Lower leg skin (tissue), 4 donors: ENCODE measurements around the gene PRPS1. TPM values are rescaled to one million over a fixed set of nuclear protein-coding genes. Genes with fewer than 3 reads are reported as not detected.

Experiments
- DNase-seq, 2 donors: peaks; one replicate each; pipeline ENCODE4 v3.0.0-alpha.2; 2019; ENCODE audit warnings: low spot score in 2 of 2
- H3K4me3 ChIP-seq: fragments of 200-600 bp; sonication (generic); 2 replicates; pipeline ENCODE4 v1.5.1; 2017; ENCODE audit warnings: mild to moderate bottlenecking, low read depth; ENCODE audit not compliant: poor library complexity, severe bottlenecking
- CTCF ChIP-seq, 3 donors: fragments of 450-650 bp; IDR thresholded peaks; one replicate each; pipeline ENCODE4 v1.5.1; 2016; ENCODE audit warnings: antibody characterized with exemption in 3 of 3, mild to moderate bottlenecking in 3 of 3, moderate library complexity in 2 of 3
- POLR2A ChIP-seq, 2 donors: fragments of 450-650 bp; IDR thresholded peaks; one replicate each; pipeline ENCODE4 v1.6.1; 2016 to 2017; ENCODE audit warnings: antibody characterized with exemption in 2 of 2, mild to moderate bottlenecking in 1 of 2, moderate library complexity in 1 of 2
- WGBS, 2 donors: methylation state at CpG; one replicate each; pipeline ENCODE4 v1.1.5; 2018; 5-methylcytosine and 5-hydroxymethylcytosine counted together
- intact Hi-C: fragments of 100-400 bp; cut with DNase I; formaldehyde crosslinking; loops from one replicate; pipeline ENCODE4 v1.15.0; 2023; ENCODE audit warnings: low total_unique reads
- total RNA-seq, 4 donors: library from RNA; depleted of rRNA; stranded (reverse); fragments of >200 nt; gene quantifications; one replicate each; pipeline ENCODE4 v1.1.0, GENCODE V29; 2016

The PRPS1 gene
- total RNA-seq, 4 donors from 2014 or later, result 7.1 to 10.8 (median 8.0) TPM

- WGBS, 2 donors, result 87 to 94% methylated on average over 5 of the region's 5 CpGs
- no peak for TF ChIP-seq POLR2A (IDR thresholded peaks at IDR 0.05)
- no peak for TF ChIP-seq CTCF (IDR thresholded peaks at IDR 0.05)
- intact Hi-C loops, result no loop called here
- DNase-seq, result no peak
- H3K4me3 ChIP-seq, result no peak overlapping the region
Measured at GRCh38 chrX:107625739-107626138, 2.6 kb upstream of the PRPS1 start.

- TF ChIP-seq POLR2A (IDR thresholded peaks at IDR 0.05) (no peak), CTCF (IDR thresholded peaks at IDR 0.05) (no peak)
- WGBS, 2 donors, result 91 to 93% methylated on average over 12 of the region's 12 CpGs
Measured at GRCh38 chrX:107626481-107626880, 1.8 kb upstream of the PRPS1 start.

GRCh38 chrX:107626916-107627315, 1.4 kb upstream of the PRPS1 start:
- DNase-seq, result no peak
- intact Hi-C loops, result no loop called here
- WGBS, 2 donors, result 74 to 79% methylated on average over 2 of the region's 2 CpGs
- TF ChIP-seq POLR2A (IDR thresholded peaks at IDR 0.05) (no peak), CTCF (IDR thresholded peaks at IDR 0.05) (no peak)
- H3K4me3 ChIP-seq, result no peak overlapping the region

More at GRCh38 chrX:107626481-107626880, 1.8 kb upstream of the PRPS1 start:
- intact Hi-C loops, result no loop called here
- no peak for DNase-seq
- H3K4me3 ChIP-seq, result no peak overlapping the region

GRCh38 chrX:107628662-107629539, 591 bp downstream of the PRPS1 start:
- peak overlapping the region; percentile 47 for H3K4me3 ChIP-seq
- DNase-seq, result peak; percentile 15 to 88
- intact Hi-C loops, result no loop called here
- 0 to 45% methylated on average over 18 to 29 of the region's 29 CpGs for WGBS, 2 donors
- TF ChIP-seq POLR2A (IDR thresholded peaks at IDR 0.05) (no peak), CTCF (IDR thresholded peaks at IDR 0.05) (no peak)

GRCh38 chrX:107629540-107629909, 1.2 kb downstream of the PRPS1 start:
- no peak overlapping the region for H3K4me3 ChIP-seq
- DNase-seq, result no peak
- TF ChIP-seq POLR2A (IDR thresholded peaks at IDR 0.05), result no peak
- TF ChIP-seq CTCF (IDR thresholded peaks at IDR 0.05), result no peak
- intact Hi-C loops, result no loop called here
- 6 to 46% methylated on average over 5 of the region's 5 CpGs for WGBS, 2 donors
